ENCODE measurements around the gene HPSE. TPM values are rescaled to one million over a fixed set of nuclear protein-coding genes. Genes with fewer than 3 reads are reported as not detected.

Gene HPSE
- total RNA-seq, 2 donors from 2014 or later: 0.52 to 0.99 TPM

- no peak overlapping the region for H3K4me3 ChIP-seq
- ATAC-seq (no peak), DNase-seq (no peak)
- no peak overlapping the region for H3K27ac ChIP-seq
- H3K4me1 ChIP-seq: no peaks in the 10 kb centered on the region
- intact Hi-C loops (cut with DNase I): no loop called here
- no peaks in the 10 kb centered on the region for H3K27me3 ChIP-seq
- TF ChIP-seq CTCF (IDR thresholded peaks at IDR 0.05) (no peak), POLR2A (IDR thresholded peaks at IDR 0.05) (no peak)
- no peaks in the 10 kb centered on the region for H3K9me3 ChIP-seq
- WGBS, 2 donors: 44 to 71% methylated on average over 1 of the region's 1 CpG
- no peaks in the 10 kb centered on the region for H3K36me3 ChIP-seq (replicated peaks in 1 of 2; ENCODE audit: insufficient read depth in 1 of 2, low read depth in 2 of 2)
Observed at GRCh38 chr4:83372931-83373330, 38.3 kb upstream of the HPSE start.

GRCh38 chr4:83371936-83372335, 37.3 kb upstream of the HPSE start:
- Histone ChIP-seq H3K27me3 (no peaks in the 10 kb centered on the region), H3K4me1 (no peaks in the 10 kb centered on the region), H3K36me3 (replicated peaks in 1 of 2; ENCODE audit: insufficient read depth in 1 of 2, low read depth in 2 of 2) (no peaks in the 10 kb centered on the region), H3K4me3 (no peak overlapping the region), H3K27ac (no peak overlapping the region), H3K9me3 (no peaks in the 10 kb centered on the region)
- intact Hi-C loops (cut with DNase I): no loop called here
- no peak for TF ChIP-seq POLR2A (IDR thresholded peaks at IDR 0.05)
- TF ChIP-seq CTCF (IDR thresholded peaks at IDR 0.05): no peak
- ATAC-seq: peak; percentile 42
- DNase-seq: no peak
- WGBS, 2 donors: 50 to 58% methylated on average over 1 of the region's 1 CpG

GRCh38 chr4:83371235-83371634, 36.6 kb upstream of the HPSE start:
- H3K27ac ChIP-seq: no peak overlapping the region
- 85 to 93% methylated on average over 5 of the region's 5 CpGs for WGBS, 2 donors
- no peak overlapping the region for H3K4me3 ChIP-seq
- H3K36me3 ChIP-seq (replicated peaks in 1 of 2; ENCODE audit: insufficient read depth in 1 of 2, low read depth in 2 of 2): no peaks in the 10 kb centered on the region
- no peaks in the 10 kb centered on the region for H3K4me1 ChIP-seq
- TF ChIP-seq POLR2A (IDR thresholded peaks at IDR 0.05) (no peak), CTCF (IDR thresholded peaks at IDR 0.05) (no peak)
- DNase-seq: no peak
- intact Hi-C loops (cut with DNase I): no loop called here
- ATAC-seq: no peak
- no peaks in the 10 kb centered on the region for H3K9me3 ChIP-seq
- H3K27me3 ChIP-seq: no peaks in the 10 kb centered on the region

GRCh38 chr4:83370640-83370906, 35.9 kb upstream of the HPSE start:
- no peak for TF ChIP-seq CTCF (IDR thresholded peaks at IDR 0.05)
- TF ChIP-seq POLR2A (IDR thresholded peaks at IDR 0.05): no peak
- Histone ChIP-seq H3K4me3 (no peak overlapping the region), H3K27ac (no peak overlapping the region), H3K27me3 (no peaks in the 10 kb centered on the region), H3K9me3 (no peaks in the 10 kb centered on the region), H3K4me1 (no peaks in the 10 kb centered on the region), H3K36me3 (replicated peaks in 1 of 2; ENCODE audit: insufficient read depth in 1 of 2, low read depth in 2 of 2) (no peaks in the 10 kb centered on the region)
- no peak for DNase-seq
- ATAC-seq: no peak
- 79 to 92% methylated on average over 1 of the region's 1 CpG for WGBS, 2 donors
- intact Hi-C loops (cut with DNase I): no loop called here

- H3K27ac ChIP-seq: no peak overlapping the region
- DNase-seq (no peak), ATAC-seq (no peak)
- 38 to 45% methylated on average over 3 to 4 of the region's 4 CpGs for WGBS, 2 donors
- no peaks in the 10 kb centered on the region for H3K27me3 ChIP-seq
- no peaks in the 10 kb centered on the region for H3K9me3 ChIP-seq
- TF ChIP-seq CTCF (IDR thresholded peaks at IDR 0.05) (no peak), POLR2A (IDR thresholded peaks at IDR 0.05) (no peak)
- H3K36me3 ChIP-seq (replicated peaks in 1 of 2; ENCODE audit: insufficient read depth in 1 of 2, low read depth in 2 of 2): no peaks in the 10 kb centered on the region
- H3K4me1 ChIP-seq: no peaks in the 10 kb centered on the region
- intact Hi-C loops (cut with DNase I): no loop called here
- H3K4me3 ChIP-seq: no peak overlapping the region
Observed at GRCh38 chr4:83369831-83370639, 35.4 kb upstream of the HPSE start.

Measured in body of pancreas (tissue), 4 donors.